ENCODE results near the gene PTPRG. TPM values are rescaled to one million over a fixed set of nuclear protein-coding genes. Genes with fewer than 3 reads are reported as not detected.
A peak's percentile ranks its signal among the peaks of the same experiment; 100 is the strongest.

The PTPRG gene
- total and polyA plus RNA-seq, 2 of the 13 experiments (the other 11 are each of a cell fraction or from before 2014, with no cell fraction given), result 8.0 to 25.3 TPM

GRCh38 chr3:61559136-61559731 is 2.1 kb upstream of the PTPRG start:
- Histone ChIP-seq H3K27ac (ENCODE audit: extremely low read length, insufficient read depth, low read length) (no peak overlapping the region), H4K20me1 (ENCODE audit: insufficient read depth, low read length) (no peaks in the 10 kb centered on the region), H3K27me3 (ENCODE audit: control insufficient read depth in 1 of 2, insufficient read depth in 2 of 2, low read length in 2 of 2) (peaks cover 0 to 2% of the 10 kb centered on the region in 2 experiments; a peak in 1 of 5 replicates), H3K9ac (ENCODE audit: insufficient read depth, low read depth, low read length) (no peak overlapping the region), H3K4me1 (ENCODE audit: insufficient read depth, low read length) (peaks cover 21% of the 10 kb centered on the region), H3K36me3 (replicated peaks in 1 of 2; ENCODE audit: control insufficient read depth in 1 of 2, insufficient read depth in 2 of 2, low read length in 2 of 2) (no peaks in the 10 kb centered on the region), H3K9me3 (ENCODE audit: low read length) (no peaks in the 10 kb centered on the region), H2AFZ (ENCODE audit: low read length) (no peak overlapping the region), H3K79me2 (ENCODE audit: insufficient read depth, low read length) (peaks cover 24% of the 10 kb centered on the region), H3K4me3 (replicated peaks in 1 of 3; ENCODE audit: insufficient read depth in 1 of 3, low read depth in 2 of 3, low read length in 3 of 3) (peak overlapping the region in 1 of 3 experiments; percentile 86; a peak in 1 of 6 replicates), H3K4me2 (ENCODE audit: low read depth, low read length) (peak overlapping the region; percentile 92)
- ATAC-seq, result no peak
- in situ Hi-C loops (cut with HindIII; ENCODE audit: extremely low pct_ligation_motif_present, low pct_unique_long_range_greater_than_20kb) (loop anchor here (25.0 kb wide), 1 partner anchor 628 kb away; no protein-coding TSS in a partner anchor), intact Hi-C loops (cut with micrococcal nuclease; ENCODE audit: unreplicated experiment) (no loop called here)
- ChIA-PET CTCF (ENCODE audit: low intra/inter-chr PET ratio, low total read pairs) (no interaction called here), POLR2A (interaction anchor here (1.1 kb wide), 1 partner anchor 8 kb away, joined by 3 read pairs; no protein-coding TSS in a partner anchor)
- WGBS (ENCODE audit: low lambda C conversion rate), result 45% methylated on average over 6 of the region's 7 CpGs
- no peak for FAIRE-seq
- DNase-seq (ENCODE audit: low spot score), result no peak
- no TSS peak for BruUV-seq (replicated peaks)
- TF ChIP-seq MTERF4 (CRISPR knock-in tag; IDR thresholded peaks at IDR 0.05) (no peak), IRF9 (CRISPR knock-in tag; IDR thresholded peaks at IDR 0.05; ENCODE audit: borderline replicate concordance) (no peak), MAX (IDR thresholded peaks at IDR 0.05) (no peak), TCF12 (IDR thresholded peaks at IDR 0.05) (no peak), TCF12 (CRISPR knock-in tag; IDR thresholded peaks at IDR 0.05) (no peak), ZNF530 (CRISPR knock-in tag; IDR thresholded peaks at IDR 0.05; ENCODE audit: low read depth) (no peak), CTCF (CRISPR knock-in tag; IDR thresholded peaks at IDR 0.05) (peak; percentile 36), STAG1 (CRISPR knock-in tag; IDR thresholded peaks at IDR 0.05) (0 out of 2 replicates have a peak, but pooled peaks have one; percentile 13), MYC (CRISPR knock-in tag; IDR thresholded peaks at IDR 0.05; ENCODE audit: borderline replicate concordance) (no peak), EHMT2 (IDR thresholded peaks at IDR 0.05; ENCODE audit: borderline replicate concordance, low read depth, low read length) (no peak), EP300 (IDR thresholded peaks at IDR 0.05; ENCODE audit: low read depth in 2 of 2, low read length in 2 of 2) (no peak), EP300 (CRISPR knock-in tag; IDR thresholded peaks at IDR 0.05; ENCODE audit: borderline replicate concordance) (no peak), ZNF709 (CRISPR knock-in tag; IDR thresholded peaks at IDR 0.05) (no peak), ZMYM2 (CRISPR knock-in tag; IDR thresholded peaks at IDR 0.05) (no peak), ZNF713 (CRISPR knock-in tag; IDR thresholded peaks at IDR 0.05) (no peak)
- TF ChIP-seq, protein P1, sequence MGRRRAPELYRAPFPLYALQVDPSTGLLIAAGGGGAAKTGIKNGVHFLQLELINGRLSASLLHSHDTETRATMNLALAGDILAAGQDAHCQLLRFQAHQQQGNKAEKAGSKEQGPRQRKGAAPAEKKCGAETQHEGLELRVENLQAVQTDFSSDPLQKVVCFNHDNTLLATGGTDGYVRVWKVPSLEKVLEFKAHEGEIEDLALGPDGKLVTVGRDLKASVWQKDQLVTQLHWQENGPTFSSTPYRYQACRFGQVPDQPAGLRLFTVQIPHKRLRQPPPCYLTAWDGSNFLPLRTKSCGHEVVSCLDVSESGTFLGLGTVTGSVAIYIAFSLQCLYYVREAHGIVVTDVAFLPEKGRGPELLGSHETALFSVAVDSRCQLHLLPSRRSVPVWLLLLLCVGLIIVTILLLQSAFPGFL (CRISPR knock-in tag; IDR thresholded peaks at IDR 0.05), result no peak
- TF ChIP-seq, protein P2, sequence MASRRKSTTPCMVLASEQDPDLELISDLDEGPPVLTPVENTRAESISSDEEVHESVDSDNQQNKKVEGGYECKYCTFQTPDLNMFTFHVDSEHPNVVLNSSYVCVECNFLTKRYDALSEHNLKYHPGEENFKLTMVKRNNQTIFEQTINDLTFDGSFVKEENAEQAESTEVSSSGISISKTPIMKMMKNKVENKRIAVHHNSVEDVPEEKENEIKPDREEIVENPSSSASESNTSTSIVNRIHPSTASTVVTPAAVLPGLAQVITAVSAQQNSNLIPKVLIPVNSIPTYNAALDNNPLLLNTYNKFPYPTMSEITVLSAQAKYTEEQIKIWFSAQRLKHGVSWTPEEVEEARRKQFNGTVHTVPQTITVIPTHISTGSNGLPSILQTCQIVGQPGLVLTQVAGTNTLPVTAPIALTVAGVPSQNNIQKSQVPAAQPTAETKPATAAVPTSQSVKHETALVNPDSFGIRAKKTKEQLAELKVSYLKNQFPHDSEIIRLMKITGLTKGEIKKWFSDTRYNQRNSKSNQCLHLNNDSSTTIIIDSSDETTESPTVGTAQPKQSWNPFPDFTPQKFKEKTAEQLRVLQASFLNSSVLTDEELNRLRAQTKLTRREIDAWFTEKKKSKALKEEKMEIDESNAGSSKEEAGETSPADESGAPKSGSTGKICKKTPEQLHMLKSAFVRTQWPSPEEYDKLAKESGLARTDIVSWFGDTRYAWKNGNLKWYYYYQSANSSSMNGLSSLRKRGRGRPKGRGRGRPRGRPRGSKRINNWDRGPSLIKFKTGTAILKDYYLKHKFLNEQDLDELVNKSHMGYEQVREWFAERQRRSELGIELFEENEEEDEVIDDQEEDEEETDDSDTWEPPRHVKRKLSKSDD (CRISPR knock-in tag; IDR thresholded peaks at IDR 0.05; ENCODE audit: low read depth), result no peak

Measured in HepG2 (cell line).